ENCODE data around the gene SPATA16.

The SPATA16 gene

DNA sequence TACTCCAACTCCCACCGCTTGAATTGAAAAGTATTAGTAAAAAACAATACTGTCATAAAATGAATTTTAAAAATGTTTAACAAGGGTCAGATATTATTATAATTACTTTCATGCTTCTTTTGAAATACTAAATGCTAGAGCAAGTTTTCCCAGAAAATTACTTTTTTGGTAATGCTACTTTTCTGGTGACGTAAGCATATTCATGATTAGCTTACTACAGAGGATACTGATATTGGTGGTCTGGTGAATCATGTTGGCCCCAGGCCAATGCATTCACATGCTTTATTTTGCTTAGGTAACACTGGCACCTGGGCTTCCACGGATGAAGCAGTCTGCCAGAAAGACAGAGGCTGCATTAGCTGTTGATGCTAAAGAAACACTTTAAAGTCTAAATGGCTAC, 12.4 kb downstream of the SPATA16 start:
- H3K27ac ChIP-seq = no peak overlapping the region
- TF ChIP-seq CTCF (conservative IDR thresholded peaks at IDR 0.05) = no peak

DNA sequence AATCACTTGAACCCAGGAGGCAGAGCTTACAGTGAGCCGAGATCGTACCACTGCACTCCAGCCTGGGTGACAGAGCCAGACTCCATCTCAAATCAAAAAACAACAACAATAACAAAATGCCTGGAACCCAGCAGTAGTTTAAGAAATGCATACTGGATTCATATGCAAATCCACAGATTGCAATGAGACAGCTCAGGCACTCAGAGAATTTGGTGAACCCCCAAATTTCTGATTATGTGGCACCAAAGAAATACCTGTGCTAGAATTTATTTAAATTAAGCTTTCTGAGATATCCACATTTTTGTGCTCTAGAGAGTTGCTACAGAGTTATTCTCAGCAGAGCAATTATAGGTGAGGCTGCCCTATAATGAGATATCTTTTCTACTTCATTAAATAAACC, 29.7 kb downstream of the SPATA16 start:
- no peak for TF ChIP-seq CTCF (conservative IDR thresholded peaks at IDR 0.05)
- no peak overlapping the region for H3K27ac ChIP-seq

GRCh38 chr3:173109143-173109542, 31.9 kb downstream of the SPATA16 start:
- TF ChIP-seq CTCF (conservative IDR thresholded peaks at IDR 0.05) = no peak
- no peak overlapping the region for H3K27ac ChIP-seq

- H3K27ac ChIP-seq = no peak overlapping the region
- no peak for TF ChIP-seq CTCF (conservative IDR thresholded peaks at IDR 0.05)
These were observed 37.6 kb downstream of the SPATA16 start for GRCh38 chr3:173103469-173103868.

GRCh38 chr3:173098959-173099358, 42.1 kb downstream of the SPATA16 start:
- no peak overlapping the region for H3K27ac ChIP-seq
- no peak for TF ChIP-seq CTCF (conservative IDR thresholded peaks at IDR 0.05)

- no peak overlapping the region for H3K27ac ChIP-seq
- no peak for TF ChIP-seq CTCF (conservative IDR thresholded peaks at IDR 0.05)
These were observed 43.8 kb downstream of the SPATA16 start for GRCh38 chr3:173096994-173097785.

DNA sequence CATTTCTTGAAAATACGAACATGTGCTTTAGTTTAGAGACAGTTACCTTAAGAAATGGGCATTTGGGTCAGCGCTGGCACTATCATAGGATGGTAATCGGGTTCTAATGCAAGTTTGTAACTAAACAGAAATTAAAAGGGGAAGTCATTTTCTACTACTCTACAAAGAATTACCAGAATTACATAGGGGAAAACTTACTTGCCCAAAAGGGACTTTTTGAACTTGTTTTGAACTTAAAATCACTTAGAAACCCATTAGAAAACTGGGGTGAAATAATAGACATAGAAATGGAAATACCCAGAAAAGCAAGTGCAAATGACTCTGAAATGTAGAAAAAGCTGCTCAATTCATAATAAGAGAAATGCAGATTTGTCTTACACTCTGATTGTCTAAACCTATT, 44.9 kb downstream of the SPATA16 start:
- no peak overlapping the region for H3K27ac ChIP-seq
- TF ChIP-seq CTCF (conservative IDR thresholded peaks at IDR 0.05) = no peak

Measured in VCaP (cell line).